Activated CD4-positive, alpha-beta memory T cell treated with anti-CD3 and anti-CD28 coated beads, Interleukin-2, amount 10 ng/mL, durations not matched to agents 7 days and 5 days (primary cell): ENCODE data around the gene SORBS2. TPM values are rescaled to one million over a fixed set of nuclear protein-coding genes. Genes with fewer than 3 reads are reported as not detected.
"Not testable (repeated sequence)": the region's sequence is repeated elsewhere in the genome, so short reads cannot be mapped to it uniquely, and the experiment has no call there.

ENCODE experiments used
- CTCF ChIA-PET: fragments of 350-600 bp; sonication (Branson Sonifier 250); formaldehyde crosslinking; loops from one replicate; lab custom pipeline; 2021; ENCODE audit warnings: antibody characterized with exemption, inconsistent platforms; lab: Charles Lee
- POLR2A ChIA-PET: fragments of 350-600 bp; sonication (Branson Sonifier 250); formaldehyde crosslinking; loops from one replicate; lab custom pipeline; 2021; ENCODE audit warnings: antibody characterized with exemption; lab: Charles Lee
- DNase-seq: peaks from one replicate; pipeline ENCODE4 v3.0.0-alpha.2; 2020
- H3K27ac Mint-ChIP-seq: one replicate; pipeline ENCODE4 v1.8.0; 2021; ENCODE audit warnings: mild to moderate bottlenecking, mixed read lengths
- H3K27me3 Mint-ChIP-seq: one replicate; pipeline ENCODE4 v1.8.0; 2021; ENCODE audit warnings: mixed read lengths
- H3K36me3 Mint-ChIP-seq: one replicate; pipeline ENCODE4 v1.8.0; 2021; ENCODE audit warnings: low read depth, mixed read lengths
- H3K4me1 Mint-ChIP-seq: one replicate; pipeline ENCODE4 v1.8.0; 2021; ENCODE audit warnings: mixed read lengths
- H3K4me3 Mint-ChIP-seq: one replicate; pipeline ENCODE4 v1.8.0; 2021; ENCODE audit warnings: mild to moderate bottlenecking, mixed read lengths
- H3K9me3 Mint-ChIP-seq: one replicate; pipeline ENCODE4 v1.8.0; 2021; ENCODE audit warnings: mixed read lengths
- total RNA-seq, 2 experiments: library from RNA; stranded (reverse); gene quantifications; one replicate each; pipeline ENCODE4 v1.2.3, GENCODE V29; 2021

Gene SORBS2
- not detected for total RNA-seq

GRCh38 chr4:185811509-185812364 lies at the start of gene SORBS2:
Gene SORBS2 (minus strand): TSS chr4:185812194. CDS start chr4:185690571, 121,623 bp downstream.
- H3K9me3 Mint-ChIP-seq = no peaks in the 10 kb centered on the region
- no peaks in the 10 kb centered on the region for H3K36me3 Mint-ChIP-seq
- H3K27me3 Mint-ChIP-seq = peaks cover 3% of the 10 kb centered on the region
- no peaks in the 10 kb centered on the region for H3K4me1 Mint-ChIP-seq
- H3K27ac Mint-ChIP-seq = no peak within 1 kb of the TSS
- ChIA-PET CTCF (no interaction called here), POLR2A (no interaction called here)
- no peak within 1 kb of the TSS for H3K4me3 Mint-ChIP-seq
- no peak for DNase-seq

- CTCF ChIA-PET = no interaction called here
- POLR2A ChIA-PET = no interaction called here
- no peak for DNase-seq
- Mint-ChIP-seq H3K9me3 (no peaks in the 10 kb centered on the region), H3K4me3 (no peak overlapping the region), H3K27me3 (peaks cover 2% of the 10 kb centered on the region), H3K27ac (no peak overlapping the region), H3K4me1 (no peaks in the 10 kb centered on the region), H3K36me3 (no peaks in the 10 kb centered on the region)
These were observed 47.1 kb upstream of the SORBS2 start for GRCh38 chr4:185859111-185859510.

GRCh38 chr4:185857561-185857960 lies 45.6 kb upstream of the SORBS2 start:
- DNase-seq, H3K4me1 Mint-ChIP-seq, H3K36me3 Mint-ChIP-seq, H3K27ac Mint-ChIP-seq, H3K27me3 Mint-ChIP-seq, H3K4me3 Mint-ChIP-seq, H3K9me3 Mint-ChIP-seq, POLR2A ChIA-PET, CTCF ChIA-PET: not testable (repeated sequence)

GRCh38 chr4:185853841-185854240 lies 41.8 kb upstream of the SORBS2 start:
- Mint-ChIP-seq H3K9me3 (no peaks in the 10 kb centered on the region), H3K4me1 (no peaks in the 10 kb centered on the region), H3K27me3 (no peaks in the 10 kb centered on the region), H3K36me3 (no peaks in the 10 kb centered on the region), H3K27ac (no peak overlapping the region), H3K4me3 (no peak overlapping the region)
- DNase-seq = no peak
- CTCF ChIA-PET = no interaction called here
- POLR2A ChIA-PET = no interaction called here

- CTCF ChIA-PET = no interaction called here
- POLR2A ChIA-PET = no interaction called here
- H3K36me3 Mint-ChIP-seq = no peaks in the 10 kb centered on the region
- no peaks in the 10 kb centered on the region for H3K27me3 Mint-ChIP-seq
- H3K4me3 Mint-ChIP-seq = no peak overlapping the region
- no peaks in the 10 kb centered on the region for H3K4me1 Mint-ChIP-seq
- no peak overlapping the region for H3K27ac Mint-ChIP-seq
- no peak for DNase-seq
- no peaks in the 10 kb centered on the region for H3K9me3 Mint-ChIP-seq
These were observed 41.0 kb upstream of the SORBS2 start for GRCh38 chr4:185852961-185853360.

- H3K27ac Mint-ChIP-seq = no peak overlapping the region
- no peaks in the 10 kb centered on the region for H3K27me3 Mint-ChIP-seq
- CTCF ChIA-PET = no interaction called here
- DNase-seq = no peak
- H3K4me3 Mint-ChIP-seq = no peak overlapping the region
- H3K4me1 Mint-ChIP-seq = no peaks in the 10 kb centered on the region
- POLR2A ChIA-PET = no interaction called here
- H3K9me3 Mint-ChIP-seq = no peaks in the 10 kb centered on the region
- H3K36me3 Mint-ChIP-seq = no peaks in the 10 kb centered on the region
These were observed 37.9 kb upstream of the SORBS2 start for GRCh38 chr4:185849664-185850550.

- H3K27ac Mint-ChIP-seq = no peak overlapping the region
- H3K27me3 Mint-ChIP-seq = no peaks in the 10 kb centered on the region
- ChIA-PET CTCF (no interaction called here), POLR2A (no interaction called here)
- no peaks in the 10 kb centered on the region for H3K4me1 Mint-ChIP-seq
- H3K4me3 Mint-ChIP-seq = no peak overlapping the region
- no peaks in the 10 kb centered on the region for H3K9me3 Mint-ChIP-seq
- no peaks in the 10 kb centered on the region for H3K36me3 Mint-ChIP-seq
- no peak for DNase-seq
These were observed 35.5 kb upstream of the SORBS2 start for GRCh38 chr4:185847352-185848097.

- CTCF ChIA-PET = no interaction called here
These were observed 34.6 kb upstream of the SORBS2 start for GRCh38 chr4:185846505-185847150.

GRCh38 chr4:185845966-185846365 lies 34.0 kb upstream of the SORBS2 start:
- no peak for DNase-seq
- H3K27ac Mint-ChIP-seq = no peak overlapping the region
- H3K4me1 Mint-ChIP-seq = no peaks in the 10 kb centered on the region
- H3K36me3 Mint-ChIP-seq = no peaks in the 10 kb centered on the region
- no peaks in the 10 kb centered on the region for H3K9me3 Mint-ChIP-seq
- H3K4me3 Mint-ChIP-seq = no peak overlapping the region
- ChIA-PET POLR2A (no interaction called here), CTCF (no interaction called here)
- no peaks in the 10 kb centered on the region for H3K27me3 Mint-ChIP-seq

More at GRCh38 chr4:185846505-185847150, 34.6 kb upstream of the SORBS2 start:
- no peaks in the 10 kb centered on the region for H3K4me1 Mint-ChIP-seq
- no peaks in the 10 kb centered on the region for H3K9me3 Mint-ChIP-seq
- POLR2A ChIA-PET = no interaction called here
- no peak overlapping the region for H3K27ac Mint-ChIP-seq
- no peaks in the 10 kb centered on the region for H3K27me3 Mint-ChIP-seq
- H3K4me3 Mint-ChIP-seq = no peak overlapping the region
- no peak for DNase-seq
- H3K36me3 Mint-ChIP-seq = no peaks in the 10 kb centered on the region

GRCh38 chr4:185841451-185841850 lies 29.5 kb upstream of the SORBS2 start:
- DNase-seq = no peak
- H3K27ac Mint-ChIP-seq = no peak overlapping the region
- POLR2A ChIA-PET = no interaction called here
- CTCF ChIA-PET = no interaction called here
- no peaks in the 10 kb centered on the region for H3K4me1 Mint-ChIP-seq
- H3K9me3 Mint-ChIP-seq = no peaks in the 10 kb centered on the region
- no peaks in the 10 kb centered on the region for H3K36me3 Mint-ChIP-seq
- no peaks in the 10 kb centered on the region for H3K27me3 Mint-ChIP-seq
- no peak overlapping the region for H3K4me3 Mint-ChIP-seq

GRCh38 chr4:185840953-185841352 lies 29.0 kb upstream of the SORBS2 start:
- ChIA-PET CTCF (no interaction called here), POLR2A (no interaction called here)
- Mint-ChIP-seq H3K4me3 (no peak overlapping the region), H3K27ac (no peak overlapping the region), H3K27me3 (no peaks in the 10 kb centered on the region), H3K4me1 (no peaks in the 10 kb centered on the region), H3K9me3 (no peaks in the 10 kb centered on the region), H3K36me3 (no peaks in the 10 kb centered on the region)
- no peak for DNase-seq

- ChIA-PET POLR2A (no interaction called here), CTCF (no interaction called here)
- no peak overlapping the region for H3K4me3 Mint-ChIP-seq
- H3K27me3 Mint-ChIP-seq = no peaks in the 10 kb centered on the region
- H3K27ac Mint-ChIP-seq = no peak overlapping the region
- H3K36me3 Mint-ChIP-seq = no peaks in the 10 kb centered on the region
- no peaks in the 10 kb centered on the region for H3K4me1 Mint-ChIP-seq
- DNase-seq = no peak
- H3K9me3 Mint-ChIP-seq = no peaks in the 10 kb centered on the region
These were observed 28.2 kb upstream of the SORBS2 start for GRCh38 chr4:185840201-185840600.
